K562 (cell line): ENCODE results near the gene BTBD2. TPM values are rescaled to one million over a fixed set of nuclear protein-coding genes. Genes with fewer than 3 reads are reported as not detected.
A peak's percentile ranks its signal among the peaks of the same experiment; 100 is the strongest.

Experiments
- CCNT2 ChIP-seq: IDR thresholded peaks from 2 replicates; pipeline ENCODE4 v1.6.1; 2011; ENCODE audit warnings: borderline replicate concordance, low read depth, mild to moderate bottlenecking, moderate library complexity, mixed read lengths, low read length; ENCODE audit not compliant: insufficient read length; ENCODE audit errors: extremely low read depth
- DDX20 ChIP-seq: fragments of 450-650 bp; IDR thresholded peaks from 2 replicates; pipeline ENCODE4 v1.6.1; 2016; ENCODE audit warnings: missing genetic modification characterization, low read depth, mild to moderate bottlenecking, missing compliant biosample characterization, moderate library complexity
- ETV1 ChIP-seq: fragments of 450-650 bp; conservative IDR thresholded peaks from 2 replicates; pipeline ENCODE4 v1.6.1; 2016; ENCODE audit warnings: missing genetic modification characterization, control low read depth, low read depth, missing compliant biosample characterization
- HDAC6 ChIP-seq: IDR thresholded peaks from 2 replicates; pipeline ENCODE4 v1.6.1; 2012; ENCODE audit warnings: low read depth, mild to moderate bottlenecking, control low read depth, inconsistent platforms, low read length, moderate library complexity
- KAT2B ChIP-seq: IDR thresholded peaks from one replicate; pipeline ENCODE4 v1.6.1; 2012; ENCODE audit warnings: low read depth, mild to moderate bottlenecking, control low read depth, inconsistent platforms, low read length, moderate library complexity
- KDM5B ChIP-seq: fragments of 200-600 bp; sonication (generic); IDR thresholded peaks from 2 replicates; pipeline ENCODE4 v1.6.1; 2012; ENCODE audit warnings: low read depth, mild to moderate bottlenecking, moderate library complexity, low read length, control low read depth, inconsistent platforms; ENCODE audit not compliant: insufficient replicate concordance
- MEF2D ChIP-seq: conservative IDR thresholded peaks from 2 replicates; pipeline ENCODE4 v1.6.1; 2016; ENCODE audit warnings: low read depth, missing genetic modification characterization, missing compliant biosample characterization
- SP2 ChIP-seq: IDR thresholded peaks from 2 replicates; pipeline ENCODE4 v1.6.1; 2011; ENCODE audit warnings: mild to moderate bottlenecking, low read depth, low read length, moderate library complexity; ENCODE audit not compliant: poor library complexity, severe bottlenecking; ENCODE audit errors: extremely low read depth
- SRSF1 ChIP-seq: fragments of 200-400 bp; formaldehyde crosslinking; IDR thresholded peaks from 2 replicates; pipeline ENCODE4 v1.6.1; 2017; ENCODE audit warnings: mild to moderate bottlenecking, low read depth, low read length, moderate library complexity
- polyA plus RNA-seq, 8 experiments: library from polyadenylated mRNA; depleted of rRNA in 4 of 8; stranded (reverse) in 5 of 8; unstranded in 3 of 8; fragments of >200 nt; fragmentation: Nextera tagmentation in 2 of 8; fragmentation: Illumina TruSeq in 1 of 8; extraction: Ambion mirVana in 2 of 8; extraction: Trizol in 1 of 8; gene quantifications; 2 replicates each; pipeline versions ENCODE4 v1.2.1 to v1.2.3, GENCODE V29; 2011 to 2014; ENCODE audit warnings: inconsistent platforms in 1 of 8, missing spikeins in 1 of 8
- total RNA-seq, 7 experiments: library from RNA; depleted of rRNA in 6 of 7; stranded (reverse); fragments of >200 nt in 6 of 7; fragmentation: Illumina TruSeq in 2 of 7; extraction: Trizol in 2 of 7; gene quantifications; 2 replicates each; pipeline versions ENCODE4 v1.2.1 to v1.2.3, GENCODE V29; 2011 to 2021; ENCODE audit warnings: low replicate concordance in 1 of 7
- TF ChIP-seq, protein P1 (sequence below), 2 experiments: fragments of 250-450 bp in 1 of 2; fragments of 450-650 bp in 1 of 2; sonication (Bioruptor Pico) in 1 of 2; IDR thresholded peaks; 2 replicates each; pipeline versions ENCODE4 v1.6.1 to v1.8.0; 2016 to 2021; ENCODE audit warnings: mild to moderate bottlenecking in 2 of 2, moderate library complexity in 2 of 2, missing compliant biosample characterization in 1 of 2, missing genetic modification characterization in 1 of 2
- TF ChIP-seq, protein P2 (sequence below), 3 experiments: fragments of 200-800 bp in 1 of 3; fragments of 250-450 bp in 1 of 3; fragments of 450-650 bp in 1 of 3; sonication (Bioruptor Pico) in 1 of 3; sonication (Bioruptor generic) in 1 of 3; formaldehyde crosslinking in 1 of 3; IDR thresholded peaks; 2 replicates each; pipeline versions ENCODE4 v1.6.1 to v1.8.0; 2016 to 2022; ENCODE audit warnings: mild to moderate bottlenecking in 2 of 3, missing genetic modification characterization in 2 of 3, missing compliant biosample characterization in 1 of 3, moderate library complexity in 1 of 3
- TF ChIP-seq, protein P3 (sequence below): fragments of 450-650 bp; IDR thresholded peaks from 2 replicates; pipeline ENCODE4 v1.6.1; 2014; ENCODE audit warnings: low read depth, mild to moderate bottlenecking, moderate library complexity, borderline replicate concordance
- TF ChIP-seq, protein P4 (sequence below): fragments of 250-450 bp; sonication (Bioruptor Pico); IDR thresholded peaks from 2 replicates; pipeline ENCODE4 v1.8.0; 2021; ENCODE audit warnings: borderline replicate concordance, mild to moderate bottlenecking, moderate library complexity; ENCODE audit not compliant: poor library complexity, severe bottlenecking
- TF ChIP-seq, protein P5 (sequence below): fragments of 250-450 bp; sonication (Bioruptor Pico); IDR thresholded peaks from 2 replicates; pipeline ENCODE4 v1.4.0; 2020; ENCODE audit warnings: mild to moderate bottlenecking, moderate library complexity

BTBD2 gene
- total and polyA plus RNA-seq, 9 of the 15 experiments (the other 6 are each of a cell fraction or from before 2014, with no cell fraction given) = 0.10 to 15.6 (median 6.9) TPM

DNA sequence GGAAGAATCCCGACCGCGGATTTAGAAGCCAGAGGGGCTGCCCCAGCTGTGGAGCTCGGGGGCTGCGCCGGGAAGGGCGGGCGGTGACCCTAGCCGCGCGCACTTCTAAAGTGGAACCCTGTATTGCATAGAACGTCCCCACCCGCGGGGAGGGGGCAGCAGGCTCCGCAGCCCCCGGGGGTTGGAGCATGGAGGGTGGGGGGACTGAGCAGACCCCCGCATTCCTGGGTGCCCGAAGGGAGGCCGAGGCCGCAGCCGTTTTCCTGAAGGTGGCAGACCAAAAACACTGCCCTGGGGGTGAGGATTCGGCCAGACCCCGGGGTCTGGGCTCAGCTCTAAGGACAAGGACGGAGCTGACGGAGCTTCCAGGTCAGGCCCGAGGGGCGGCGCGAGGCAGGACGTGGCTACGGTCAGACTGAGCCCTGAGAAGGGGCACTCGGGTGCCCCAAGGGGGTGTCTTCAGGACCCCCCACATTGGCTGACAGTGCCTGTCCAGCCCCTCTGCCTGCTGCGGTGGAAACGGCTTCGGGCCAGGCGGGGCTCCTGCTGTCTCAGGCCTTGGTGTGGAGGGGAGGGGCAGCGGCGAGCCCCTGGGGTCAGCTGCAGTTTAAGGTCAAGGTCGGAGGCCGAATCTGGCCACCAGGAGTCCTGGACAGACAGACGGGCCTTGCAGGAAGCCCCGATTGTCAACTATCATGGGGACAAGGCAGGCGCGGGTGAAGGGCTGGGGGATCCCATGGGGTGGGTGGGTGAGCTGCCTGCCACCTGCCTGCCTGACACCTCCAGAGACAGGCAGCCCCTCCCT lies 23.0 kb upstream of the BTBD2 start (continued):
- TF ChIP-seq, protein P1, sequence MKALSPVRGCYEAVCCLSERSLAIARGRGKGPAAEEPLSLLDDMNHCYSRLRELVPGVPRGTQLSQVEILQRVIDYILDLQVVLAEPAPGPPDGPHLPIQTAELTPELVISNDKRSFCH (CRISPR knock-in tag; IDR thresholded peaks at IDR 0.05) = no peak
- TF ChIP-seq, protein P1 (tag; IDR thresholded peaks at IDR 0.05) = no peak
- TF ChIP-seq KAT2B = no peak
- TF ChIP-seq, protein P2, sequence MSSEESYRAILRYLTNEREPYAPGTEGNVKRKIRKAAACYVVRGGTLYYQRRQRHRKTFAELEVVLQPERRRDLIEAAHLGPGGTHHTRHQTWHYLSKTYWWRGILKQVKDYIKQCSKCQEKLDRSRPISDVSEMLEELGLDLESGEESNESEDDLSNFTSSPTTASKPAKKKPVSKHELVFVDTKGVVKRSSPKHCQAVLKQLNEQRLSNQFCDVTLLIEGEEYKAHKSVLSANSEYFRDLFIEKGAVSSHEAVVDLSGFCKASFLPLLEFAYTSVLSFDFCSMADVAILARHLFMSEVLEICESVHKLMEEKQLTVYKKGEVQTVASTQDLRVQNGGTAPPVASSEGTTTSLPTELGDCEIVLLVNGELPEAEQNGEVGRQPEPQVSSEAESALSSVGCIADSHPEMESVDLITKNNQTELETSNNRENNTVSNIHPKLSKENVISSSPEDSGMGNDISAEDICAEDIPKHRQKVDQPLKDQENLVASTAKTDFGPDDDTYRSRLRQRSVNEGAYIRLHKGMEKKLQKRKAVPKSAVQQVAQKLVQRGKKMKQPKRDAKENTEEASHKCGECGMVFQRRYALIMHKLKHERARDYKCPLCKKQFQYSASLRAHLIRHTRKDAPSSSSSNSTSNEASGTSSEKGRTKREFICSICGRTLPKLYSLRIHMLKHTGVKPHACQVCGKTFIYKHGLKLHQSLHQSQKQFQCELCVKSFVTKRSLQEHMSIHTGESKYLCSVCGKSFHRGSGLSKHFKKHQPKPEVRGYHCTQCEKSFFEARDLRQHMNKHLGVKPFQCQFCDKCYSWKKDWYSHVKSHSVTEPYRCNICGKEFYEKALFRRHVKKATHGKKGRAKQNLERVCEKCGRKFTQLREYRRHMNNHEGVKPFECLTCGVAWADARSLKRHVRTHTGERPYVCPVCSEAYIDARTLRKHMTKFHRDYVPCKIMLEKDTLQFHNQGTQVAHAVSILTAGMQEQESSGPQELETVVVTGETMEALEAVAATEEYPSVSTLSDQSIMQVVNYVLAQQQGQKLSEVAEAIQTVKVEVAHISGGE (CRISPR knock-in tag; IDR thresholded peaks at IDR 0.05) = no peak
- TF ChIP-seq CCNT2 = peak; percentile 20
- TF ChIP-seq HDAC6 = no peak
- TF ChIP-seq KDM5B = no peak
- TF ChIP-seq SRSF1 = no peak
- TF ChIP-seq DDX20 = no peak
- TF ChIP-seq, protein P3, sequence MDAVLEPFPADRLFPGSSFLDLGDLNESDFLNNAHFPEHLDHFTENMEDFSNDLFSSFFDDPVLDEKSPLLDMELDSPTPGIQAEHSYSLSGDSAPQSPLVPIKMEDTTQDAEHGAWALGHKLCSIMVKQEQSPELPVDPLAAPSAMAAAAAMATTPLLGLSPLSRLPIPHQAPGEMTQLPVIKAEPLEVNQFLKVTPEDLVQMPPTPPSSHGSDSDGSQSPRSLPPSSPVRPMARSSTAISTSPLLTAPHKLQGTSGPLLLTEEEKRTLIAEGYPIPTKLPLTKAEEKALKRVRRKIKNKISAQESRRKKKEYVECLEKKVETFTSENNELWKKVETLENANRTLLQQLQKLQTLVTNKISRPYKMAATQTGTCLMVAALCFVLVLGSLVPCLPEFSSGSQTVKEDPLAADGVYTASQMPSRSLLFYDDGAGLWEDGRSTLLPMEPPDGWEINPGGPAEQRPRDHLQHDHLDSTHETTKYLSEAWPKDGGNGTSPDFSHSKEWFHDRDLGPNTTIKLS = no peak
- no peak for TF ChIP-seq MEF2D (tag)
- TF ChIP-seq SP2 = no peak
- no peak for TF ChIP-seq ETV1 (tag)
- TF ChIP-seq, protein P4, sequence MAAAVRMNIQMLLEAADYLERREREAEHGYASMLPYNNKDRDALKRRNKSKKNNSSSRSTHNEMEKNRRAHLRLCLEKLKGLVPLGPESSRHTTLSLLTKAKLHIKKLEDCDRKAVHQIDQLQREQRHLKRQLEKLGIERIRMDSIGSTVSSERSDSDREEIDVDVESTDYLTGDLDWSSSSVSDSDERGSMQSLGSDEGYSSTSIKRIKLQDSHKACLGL = no peak
- TF ChIP-seq, protein P5, sequence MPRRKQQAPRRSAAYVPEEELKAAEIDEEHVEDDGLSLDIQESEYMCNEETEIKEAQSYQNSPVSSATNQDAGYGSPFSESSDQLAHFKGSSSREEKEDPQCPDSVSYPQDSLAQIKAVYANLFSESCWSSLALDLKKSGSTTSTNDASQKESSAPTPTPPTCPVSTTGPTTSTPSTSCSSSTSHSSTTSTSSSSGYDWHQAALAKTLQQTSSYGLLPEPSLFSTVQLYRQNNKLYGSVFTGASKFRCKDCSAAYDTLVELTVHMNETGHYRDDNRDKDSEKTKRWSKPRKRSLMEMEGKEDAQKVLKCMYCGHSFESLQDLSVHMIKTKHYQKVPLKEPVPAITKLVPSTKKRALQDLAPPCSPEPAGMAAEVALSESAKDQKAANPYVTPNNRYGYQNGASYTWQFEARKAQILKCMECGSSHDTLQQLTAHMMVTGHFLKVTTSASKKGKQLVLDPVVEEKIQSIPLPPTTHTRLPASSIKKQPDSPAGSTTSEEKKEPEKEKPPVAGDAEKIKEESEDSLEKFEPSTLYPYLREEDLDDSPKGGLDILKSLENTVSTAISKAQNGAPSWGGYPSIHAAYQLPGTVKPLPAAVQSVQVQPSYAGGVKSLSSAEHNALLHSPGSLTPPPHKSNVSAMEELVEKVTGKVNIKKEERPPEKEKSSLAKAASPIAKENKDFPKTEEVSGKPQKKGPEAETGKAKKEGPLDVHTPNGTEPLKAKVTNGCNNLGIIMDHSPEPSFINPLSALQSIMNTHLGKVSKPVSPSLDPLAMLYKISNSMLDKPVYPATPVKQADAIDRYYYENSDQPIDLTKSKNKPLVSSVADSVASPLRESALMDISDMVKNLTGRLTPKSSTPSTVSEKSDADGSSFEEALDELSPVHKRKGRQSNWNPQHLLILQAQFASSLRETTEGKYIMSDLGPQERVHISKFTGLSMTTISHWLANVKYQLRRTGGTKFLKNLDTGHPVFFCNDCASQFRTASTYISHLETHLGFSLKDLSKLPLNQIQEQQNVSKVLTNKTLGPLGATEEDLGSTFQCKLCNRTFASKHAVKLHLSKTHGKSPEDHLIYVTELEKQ (CRISPR knock-in tag) = no peak
